ENCODE measurements around the gene ABAT. TPM values are rescaled to one million over a fixed set of nuclear protein-coding genes. Genes with fewer than 3 reads are reported as not detected.

ABAT gene
- total RNA-seq, 5 donors from 2014 or later (not counting 1 experiment from before 2014, with no cell fraction given) = 8.3 to 16.1 (median 11.7) TPM

DNA sequence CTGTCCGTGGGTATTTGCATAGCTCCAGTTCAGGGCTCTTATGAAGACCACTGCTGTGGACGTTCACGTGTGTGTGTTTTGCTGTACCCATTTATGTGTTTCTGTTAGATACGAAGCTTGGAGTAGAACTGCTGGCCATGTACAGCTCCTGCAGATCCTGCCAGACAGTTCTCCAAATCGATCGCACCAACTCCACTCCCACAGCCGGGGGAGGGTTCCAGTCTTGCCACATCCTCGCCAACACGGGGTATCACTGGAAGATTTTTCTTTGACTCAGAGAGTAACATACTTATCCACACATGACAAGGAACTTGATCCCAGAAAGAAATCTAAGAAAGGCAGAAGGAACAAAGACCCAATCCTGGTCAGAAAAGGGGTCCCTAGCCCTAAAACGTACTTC, 85.6 kb downstream of the ABAT start:
- Mint-ChIP-seq H3K27ac (no peak overlapping the region), H3K27me3 (no peaks in the 10 kb centered on the region), H3K4me1 (no peaks in the 10 kb centered on the region), H3K9me3 (no peaks in the 10 kb centered on the region), H3K4me3 (no peak overlapping the region), H3K36me3 (peaks cover 40% of the 10 kb centered on the region)
- Histone ChIP-seq H3K4me1 (ENCODE audit: control insufficient read depth in 1 of 2, extremely low read depth in 1 of 2, insufficient read depth in 2 of 2, low read length in 2 of 2) (no peaks in the 10 kb centered on the region), H3K27ac (ENCODE audit: low read length) (no peak overlapping the region), H3K9me3 (no peaks in the 10 kb centered on the region), H3K36me3 (ENCODE audit: control insufficient read depth in 2 of 2, extremely low read depth in 1 of 2, insufficient read depth in 1 of 2, low read length in 1 of 2) (peaks cover 2 to 5% of the 10 kb centered on the region in 2 donors), H3K4me3 (ENCODE audit: control insufficient read depth in 1 of 2, extremely low read depth in 1 of 2, low read length in 1 of 2) (no peak overlapping the region), H3K27me3 (replicated peaks in 1 of 2; ENCODE audit: control insufficient read depth in 2 of 2, extremely low read depth in 1 of 2, insufficient read depth in 2 of 2, low read length in 1 of 2) (no peaks in the 10 kb centered on the region)
- POLR2A ChIA-PET = no interaction called here
- 90% methylated on average over 6 of the region's 10 CpGs for WGBS (ENCODE audit: insufficient coverage)
- ATAC-seq (replicated peaks in 1 of 4) = no peak
- DNase-seq = no peak
- CTCF ChIA-PET = no interaction called here

DNA sequence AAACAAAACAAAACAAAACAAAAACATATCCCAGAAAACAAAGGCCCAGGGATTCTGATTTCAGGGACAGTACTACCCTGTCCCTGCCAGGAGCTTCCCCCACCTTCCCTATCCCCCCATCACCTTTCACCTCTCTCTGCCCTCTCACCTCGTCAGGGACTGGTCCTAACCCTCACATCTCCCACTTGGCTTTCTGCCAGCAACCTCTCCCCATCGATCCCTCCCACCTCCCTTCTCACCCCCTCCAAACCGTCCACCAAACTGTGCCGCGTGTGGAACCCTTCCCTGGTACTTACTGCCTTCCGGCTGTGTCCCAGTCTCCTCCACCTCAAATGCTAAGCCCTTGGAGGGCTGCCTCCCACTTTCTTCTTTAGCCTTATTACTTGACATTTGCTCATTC, 86.7 kb downstream of the ABAT start:
- H3K36me3 ChIP-seq (ENCODE audit: control insufficient read depth in 2 of 2, extremely low read depth in 1 of 2, insufficient read depth in 1 of 2, low read length in 1 of 2) = peaks cover 5 to 7% of the 10 kb centered on the region in 2 donors
- no peaks in the 10 kb centered on the region for H3K9me3 Mint-ChIP-seq
- H3K27me3 ChIP-seq (replicated peaks in 1 of 2; ENCODE audit: control insufficient read depth in 2 of 2, extremely low read depth in 1 of 2, insufficient read depth in 2 of 2, low read length in 1 of 2) = no peaks in the 10 kb centered on the region
- POLR2A ChIA-PET = no interaction called here
- WGBS (ENCODE audit: insufficient coverage) = 91% methylated on average over 4 of the region's 6 CpGs
- ATAC-seq (replicated peaks in 1 of 4) (no peak), DNase-seq (no peak)
- peaks cover 40% of the 10 kb centered on the region for H3K36me3 Mint-ChIP-seq
- H3K4me3 ChIP-seq (ENCODE audit: control insufficient read depth in 1 of 2, extremely low read depth in 1 of 2, low read length in 1 of 2) = no peak overlapping the region
- no peak overlapping the region for H3K4me3 Mint-ChIP-seq
- no peaks in the 10 kb centered on the region for H3K9me3 ChIP-seq
- H3K4me1 ChIP-seq (ENCODE audit: control insufficient read depth in 1 of 2, extremely low read depth in 1 of 2, insufficient read depth in 2 of 2, low read length in 2 of 2) = no peaks in the 10 kb centered on the region
- H3K4me1 Mint-ChIP-seq = no peaks in the 10 kb centered on the region
- H3K27me3 Mint-ChIP-seq = no peaks in the 10 kb centered on the region
- no peak overlapping the region for H3K27ac Mint-ChIP-seq
- no peak overlapping the region for H3K27ac ChIP-seq (ENCODE audit: low read length)
- CTCF ChIA-PET = no interaction called here

DNA sequence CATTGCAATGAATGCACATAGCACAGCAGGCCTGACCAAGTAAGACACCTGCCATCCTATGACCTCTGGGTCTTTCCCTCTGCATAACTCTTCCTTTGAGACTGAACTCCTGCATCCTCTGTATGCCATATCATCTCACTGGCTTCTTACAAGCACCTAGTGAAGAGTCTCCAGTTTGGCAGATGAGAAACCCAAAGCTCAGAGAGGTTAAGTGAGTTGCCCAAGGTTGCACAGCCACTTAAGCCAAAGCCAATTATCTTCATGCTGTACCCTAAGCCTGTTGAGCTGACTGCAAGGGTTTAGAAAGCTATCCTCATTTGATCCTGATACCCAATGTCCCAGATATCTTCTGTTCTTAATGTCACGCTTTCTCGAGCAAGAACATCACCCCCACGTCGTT, 87.8 kb downstream of the ABAT start:
- Mint-ChIP-seq H3K4me1 (no peaks in the 10 kb centered on the region), H3K27me3 (no peaks in the 10 kb centered on the region), H3K4me3 (no peak overlapping the region), H3K9me3 (no peaks in the 10 kb centered on the region), H3K36me3 (peaks cover 36% of the 10 kb centered on the region), H3K27ac (no peak overlapping the region)
- DNase-seq (no peak), ATAC-seq (replicated peaks in 1 of 4) (no peak)
- Histone ChIP-seq H3K27me3 (replicated peaks in 1 of 2; ENCODE audit: control insufficient read depth in 2 of 2, extremely low read depth in 1 of 2, insufficient read depth in 2 of 2, low read length in 1 of 2) (no peaks in the 10 kb centered on the region), H3K9me3 (no peaks in the 10 kb centered on the region), H3K4me3 (ENCODE audit: control insufficient read depth in 1 of 2, extremely low read depth in 1 of 2, low read length in 1 of 2) (no peak overlapping the region), H3K36me3 (ENCODE audit: control insufficient read depth in 2 of 2, extremely low read depth in 1 of 2, insufficient read depth in 1 of 2, low read length in 1 of 2) (peaks cover 6 to 7% of the 10 kb centered on the region in 2 donors), H3K27ac (ENCODE audit: low read length) (no peak overlapping the region), H3K4me1 (ENCODE audit: control insufficient read depth in 1 of 2, extremely low read depth in 1 of 2, insufficient read depth in 2 of 2, low read length in 2 of 2) (no peaks in the 10 kb centered on the region)
- POLR2A ChIA-PET = no interaction called here
- whole genome bisulfite sequencing (ENCODE audit: insufficient coverage) = 93% methylated on average over 4 of the region's 4 CpGs
- CTCF ChIA-PET = no interaction called here

DNA sequence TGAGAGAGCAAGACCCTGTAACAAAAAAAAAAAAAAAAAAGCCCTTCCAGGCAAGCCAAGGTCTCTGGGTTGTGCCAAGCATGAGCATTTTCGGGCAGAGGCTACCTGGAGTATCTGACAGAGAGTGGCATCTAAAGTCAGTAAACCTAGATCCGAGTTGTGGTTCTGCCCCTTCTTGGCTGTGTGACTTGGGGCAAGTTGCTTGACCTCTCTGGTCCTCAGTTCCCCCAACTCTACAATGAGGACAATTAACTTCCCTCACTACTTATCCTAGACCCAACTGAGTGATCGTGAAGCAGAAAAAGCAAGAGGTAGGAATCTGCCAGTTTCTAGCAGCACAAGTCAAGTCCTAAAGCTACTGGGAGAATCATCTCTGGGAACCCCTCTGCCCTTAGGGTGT, 88.7 kb downstream of the ABAT start:
- Histone ChIP-seq H3K9me3 (no peaks in the 10 kb centered on the region), H3K4me1 (ENCODE audit: control insufficient read depth in 1 of 2, extremely low read depth in 1 of 2, insufficient read depth in 2 of 2, low read length in 2 of 2) (no peaks in the 10 kb centered on the region), H3K27ac (ENCODE audit: low read length) (no peak overlapping the region), H3K27me3 (replicated peaks in 1 of 2; ENCODE audit: control insufficient read depth in 2 of 2, extremely low read depth in 1 of 2, insufficient read depth in 2 of 2, low read length in 1 of 2) (no peaks in the 10 kb centered on the region), H3K36me3 (ENCODE audit: control insufficient read depth in 2 of 2, extremely low read depth in 1 of 2, insufficient read depth in 1 of 2, low read length in 1 of 2) (peaks cover 7 to 8% of the 10 kb centered on the region in 2 donors), H3K4me3 (ENCODE audit: control insufficient read depth in 1 of 2, extremely low read depth in 1 of 2, low read length in 1 of 2) (no peak overlapping the region)
- DNase-seq (no peak), ATAC-seq (replicated peaks in 1 of 4) (no peak)
- H3K4me1 Mint-ChIP-seq = no peaks in the 10 kb centered on the region
- H3K9me3 Mint-ChIP-seq = no peaks in the 10 kb centered on the region
- H3K36me3 Mint-ChIP-seq = peaks cover 32% of the 10 kb centered on the region
- 60% methylated on average over 1 of the region's 3 CpGs for WGBS (ENCODE audit: insufficient coverage)
- no peak overlapping the region for H3K27ac Mint-ChIP-seq
- ChIA-PET POLR2A (no interaction called here), CTCF (no interaction called here)
- H3K4me3 Mint-ChIP-seq = no peak overlapping the region
- no peaks in the 10 kb centered on the region for H3K27me3 Mint-ChIP-seq

DNA sequence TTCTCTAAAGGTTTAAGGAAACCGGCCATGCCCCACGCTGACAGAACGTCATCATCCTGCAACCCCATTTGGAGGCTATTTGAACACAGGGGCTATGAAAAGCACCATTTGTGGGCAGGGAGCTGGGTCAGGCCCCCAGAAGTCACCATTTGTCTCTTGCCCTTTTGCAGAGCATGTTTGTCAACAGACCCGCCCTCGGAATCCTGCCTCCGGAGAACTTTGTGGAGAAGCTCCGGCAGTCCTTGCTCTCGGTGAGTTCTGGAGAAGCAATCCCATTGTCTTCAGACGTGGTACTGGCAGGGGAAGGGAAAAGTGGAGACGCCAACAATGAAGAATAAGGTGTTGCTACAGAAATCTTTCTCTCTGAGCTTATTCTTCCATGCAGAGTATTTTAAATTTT, 89.5 kb downstream of the ABAT start:
- Mint-ChIP-seq H3K27me3 (no peaks in the 10 kb centered on the region), H3K9me3 (no peaks in the 10 kb centered on the region), H3K4me3 (no peak overlapping the region), H3K27ac (no peak overlapping the region), H3K4me1 (no peaks in the 10 kb centered on the region), H3K36me3 (peaks cover 34% of the 10 kb centered on the region)
- WGBS (ENCODE audit: insufficient coverage) = 93% methylated on average over 5 of the region's 10 CpGs
- no peaks in the 10 kb centered on the region for H3K27me3 ChIP-seq (replicated peaks in 1 of 2; ENCODE audit: control insufficient read depth in 2 of 2, extremely low read depth in 1 of 2, insufficient read depth in 2 of 2, low read length in 1 of 2)
- no peak overlapping the region for H3K27ac ChIP-seq (ENCODE audit: low read length)
- ChIA-PET CTCF (no interaction called here), POLR2A (no interaction called here)
- DNase-seq (no peak), ATAC-seq (replicated peaks in 1 of 4) (no peak)
- no peak overlapping the region for H3K4me3 ChIP-seq (ENCODE audit: control insufficient read depth in 1 of 2, extremely low read depth in 1 of 2, low read length in 1 of 2)
- H3K36me3 ChIP-seq (ENCODE audit: control insufficient read depth in 2 of 2, extremely low read depth in 1 of 2, insufficient read depth in 1 of 2, low read length in 1 of 2) = peaks cover 8 to 15% of the 10 kb centered on the region in 2 donors
- H3K9me3 ChIP-seq = no peaks in the 10 kb centered on the region
- no peaks in the 10 kb centered on the region for H3K4me1 ChIP-seq (ENCODE audit: control insufficient read depth in 1 of 2, extremely low read depth in 1 of 2, insufficient read depth in 2 of 2, low read length in 2 of 2)

DNA sequence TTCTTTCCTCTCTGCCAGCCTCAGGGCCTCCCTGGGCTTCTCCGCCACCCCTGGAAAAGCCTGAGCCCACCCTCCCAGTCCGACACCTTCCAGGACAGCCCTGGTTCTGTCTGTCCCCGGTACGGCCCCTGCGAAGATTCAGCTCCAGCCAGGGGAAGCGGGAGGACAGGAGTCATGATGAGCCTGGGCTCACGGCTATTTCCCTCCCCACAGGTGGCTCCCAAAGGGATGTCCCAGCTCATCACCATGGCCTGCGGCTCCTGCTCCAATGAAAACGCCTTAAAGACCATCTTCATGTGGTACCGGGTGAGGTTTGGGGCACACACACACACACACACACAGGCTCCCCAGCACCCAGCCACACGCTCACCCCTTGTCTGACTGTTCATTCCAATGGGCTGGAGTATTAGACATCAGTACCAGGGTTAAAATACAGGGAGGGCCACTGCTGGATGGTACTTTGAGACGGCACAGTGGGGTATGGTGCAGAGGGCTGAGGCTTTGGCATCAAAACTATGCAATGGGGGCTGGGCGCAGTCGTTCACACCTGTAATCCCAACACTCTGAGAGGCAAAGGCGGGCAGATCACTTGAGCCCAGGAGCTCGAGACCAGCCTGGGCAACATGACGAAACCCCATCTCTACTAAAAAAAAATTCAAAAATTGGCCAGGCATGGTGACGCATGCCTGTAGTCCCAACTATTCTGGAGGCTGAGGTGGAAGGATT, 90.3 kb downstream of the ABAT start:
- Histone ChIP-seq H3K4me3 (ENCODE audit: control insufficient read depth in 1 of 2, extremely low read depth in 1 of 2, low read length in 1 of 2) (no peak overlapping the region), H3K36me3 (ENCODE audit: control insufficient read depth in 2 of 2, extremely low read depth in 1 of 2, insufficient read depth in 1 of 2, low read length in 1 of 2) (peaks cover 8 to 18% of the 10 kb centered on the region in 2 donors)

DNA sequence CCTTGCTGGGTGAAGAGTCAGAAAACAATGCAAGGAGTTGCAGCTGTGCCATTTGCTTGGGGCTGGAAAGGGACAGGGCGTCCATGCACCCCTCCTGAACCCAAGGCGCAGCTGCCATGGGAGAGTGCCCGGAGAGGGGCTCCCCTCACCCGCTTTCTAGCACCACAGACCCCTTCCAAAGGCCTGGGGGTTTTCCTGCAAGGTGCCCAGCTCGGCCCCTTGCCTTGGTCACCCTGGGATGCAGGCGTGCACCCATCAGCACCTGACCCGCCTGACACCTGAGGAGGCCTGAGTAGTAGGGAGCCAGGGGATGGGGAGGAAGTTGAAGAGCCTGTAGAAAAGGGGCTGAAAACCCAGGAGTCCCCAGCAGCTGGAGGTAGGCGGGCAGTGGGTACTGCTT, 92.8 kb downstream of the ABAT start:
- Histone ChIP-seq H3K4me1 (ENCODE audit: control insufficient read depth in 1 of 2, extremely low read depth in 1 of 2, insufficient read depth in 2 of 2, low read length in 2 of 2) (no peaks in the 10 kb centered on the region), H3K36me3 (ENCODE audit: control insufficient read depth in 2 of 2, extremely low read depth in 1 of 2, insufficient read depth in 1 of 2, low read length in 1 of 2) (peaks cover 5 to 18% of the 10 kb centered on the region in 2 donors), H3K4me3 (ENCODE audit: control insufficient read depth in 1 of 2, extremely low read depth in 1 of 2, low read length in 1 of 2) (no peak overlapping the region), H3K9me3 (no peaks in the 10 kb centered on the region), H3K27ac (ENCODE audit: low read length) (no peak overlapping the region), H3K27me3 (replicated peaks in 1 of 2; ENCODE audit: control insufficient read depth in 2 of 2, extremely low read depth in 1 of 2, insufficient read depth in 2 of 2, low read length in 1 of 2) (no peaks in the 10 kb centered on the region)
- CTCF ChIA-PET = no interaction called here
- Mint-ChIP-seq H3K27ac (no peak overlapping the region), H3K4me3 (no peak overlapping the region), H3K27me3 (no peaks in the 10 kb centered on the region), H3K4me1 (no peaks in the 10 kb centered on the region), H3K36me3 (peaks cover 27% of the 10 kb centered on the region), H3K9me3 (no peaks in the 10 kb centered on the region)
- POLR2A ChIA-PET = no interaction called here
- DNase-seq = no peak
- 100% methylated on average over 4 of the region's 8 CpGs for WGBS (ENCODE audit: insufficient coverage)
- ATAC-seq (replicated peaks in 1 of 4) = no peak

More for the DNA sequence above, 90.3 kb downstream of the ABAT start:
- H3K9me3 Mint-ChIP-seq = no peaks in the 10 kb centered on the region
- H3K27me3 Mint-ChIP-seq = no peaks in the 10 kb centered on the region
- Histone ChIP-seq H3K9me3 (no peaks in the 10 kb centered on the region), H3K27ac (ENCODE audit: low read length) (no peak overlapping the region), H3K4me1 (ENCODE audit: control insufficient read depth in 1 of 2, extremely low read depth in 1 of 2, insufficient read depth in 2 of 2, low read length in 2 of 2) (no peaks in the 10 kb centered on the region), H3K27me3 (replicated peaks in 1 of 2; ENCODE audit: control insufficient read depth in 2 of 2, extremely low read depth in 1 of 2, insufficient read depth in 2 of 2, low read length in 1 of 2) (no peaks in the 10 kb centered on the region)
- ChIA-PET POLR2A (no interaction called here), CTCF (no interaction called here)
- WGBS (ENCODE audit: insufficient coverage) = 94% methylated on average over 14 of the region's 18 CpGs
- no peak overlapping the region for H3K4me3 Mint-ChIP-seq
- DNase-seq = no peak
- H3K27ac Mint-ChIP-seq = no peak overlapping the region
- H3K36me3 Mint-ChIP-seq = peaks cover 38% of the 10 kb centered on the region
- H3K4me1 Mint-ChIP-seq = no peaks in the 10 kb centered on the region
- ATAC-seq (replicated peaks in 1 of 4) = no peak

Data from T-cell (primary cell).